ENCODE data around the gene KRT84. TPM values are rescaled to one million over a fixed set of nuclear protein-coding genes. Genes with fewer than 3 reads are reported as not detected.

KRT84 gene
- total RNA-seq, 1 donor from 2014 or later = not detected

GRCh38 chr12:52380271-52380694 lies 5.2 kb downstream of the KRT84 start:
- Histone ChIP-seq H3K36me3 (ENCODE audit: control insufficient read depth, insufficient read depth, low read length) (no peaks in the 10 kb centered on the region), H3K4me3 (ENCODE audit: low read depth, low read length) (no peak overlapping the region), H3K27me3 (ENCODE audit: control insufficient read depth, insufficient read depth, low read length) (peaks cover 2% of the 10 kb centered on the region)
- TF ChIP-seq CTCF (IDR thresholded peaks at IDR 0.05; ENCODE audit: insufficient read depth, low read length, poor library complexity, severe bottlenecking) = peak; percentile 59
- no peak for DNase-seq (ENCODE audit: low read depth)

GRCh38 chr12:52379536-52379935 lies 5.9 kb downstream of the KRT84 start:
- Histone ChIP-seq H3K4me3 (ENCODE audit: low read depth, low read length) (no peak overlapping the region), H3K36me3 (ENCODE audit: control insufficient read depth, insufficient read depth, low read length) (no peaks in the 10 kb centered on the region), H3K27me3 (ENCODE audit: control insufficient read depth, insufficient read depth, low read length) (peaks cover 2% of the 10 kb centered on the region)
- no peak for TF ChIP-seq CTCF (IDR thresholded peaks at IDR 0.05; ENCODE audit: insufficient read depth, low read length, poor library complexity, severe bottlenecking)
- no peak for DNase-seq (ENCODE audit: low read depth)

- no peak for TF ChIP-seq CTCF (IDR thresholded peaks at IDR 0.05; ENCODE audit: insufficient read depth, low read length, poor library complexity, severe bottlenecking)
- Histone ChIP-seq H3K4me3 (ENCODE audit: low read depth, low read length) (no peak overlapping the region), H3K36me3 (ENCODE audit: control insufficient read depth, insufficient read depth, low read length) (no peaks in the 10 kb centered on the region), H3K27me3 (ENCODE audit: control insufficient read depth, insufficient read depth, low read length) (peaks cover 2% of the 10 kb centered on the region)
- DNase-seq (ENCODE audit: low read depth) = no peak
These were observed 7.4 kb downstream of the KRT84 start for GRCh38 chr12:52378091-52378490.

GRCh38 chr12:52377266-52377665 lies 8.2 kb downstream of the KRT84 start:
- Histone ChIP-seq H3K27me3 (ENCODE audit: control insufficient read depth, insufficient read depth, low read length) (peaks cover 2% of the 10 kb centered on the region), H3K36me3 (ENCODE audit: control insufficient read depth, insufficient read depth, low read length) (no peaks in the 10 kb centered on the region), H3K4me3 (ENCODE audit: low read depth, low read length) (no peak overlapping the region)
- no peak for TF ChIP-seq CTCF (IDR thresholded peaks at IDR 0.05; ENCODE audit: insufficient read depth, low read length, poor library complexity, severe bottlenecking)
- no peak for DNase-seq (ENCODE audit: low read depth)

GRCh38 chr12:52372216-52373154 lies 13.0 kb downstream of the KRT84 start:
- H3K36me3 ChIP-seq (ENCODE audit: control insufficient read depth, insufficient read depth, low read length) = no peaks in the 10 kb centered on the region
- peaks cover 4% of the 10 kb centered on the region for H3K27me3 ChIP-seq (ENCODE audit: control insufficient read depth, insufficient read depth, low read length)
- TF ChIP-seq CTCF (IDR thresholded peaks at IDR 0.05; ENCODE audit: insufficient read depth, low read length, poor library complexity, severe bottlenecking) = peak; percentile 90
- DNase-seq (ENCODE audit: low read depth) = peak; percentile 44
- H3K4me3 ChIP-seq (ENCODE audit: low read depth, low read length) = no peak overlapping the region

All from kidney epithelial cell (primary cell).